VCaP (cell line): ENCODE data around the gene NUCKS1.

Source experiments
- H3K27ac ChIP-seq: fragments of 450-650 bp; 2 replicates; pipeline ENCODE4 v1.5.1; 2017
- CTCF ChIP-seq: fragments of 450-650 bp; conservative IDR thresholded peaks from 2 replicates; pipeline ENCODE4 v1.5.1; 2017; ENCODE audit warnings: mild to moderate bottlenecking, moderate library complexity

The NUCKS1 gene

GRCh38 chr1:205769641-205770365, 19.8 kb upstream of the NUCKS1 start:
- H3K27ac ChIP-seq, result no peak overlapping the region
- no peak for TF ChIP-seq CTCF

- TF ChIP-seq CTCF, result no peak
- H3K27ac ChIP-seq, result peak overlapping the region; percentile 19; the same call in 1 of the 2 replicates
These were observed 17.3 kb upstream of the NUCKS1 start for GRCh38 chr1:205767248-205767647.

GRCh38 chr1:205766570-205766969, 16.6 kb upstream of the NUCKS1 start:
- H3K27ac ChIP-seq, result peak overlapping the region; percentile 19; the same call in 1 of the 2 replicates
- no peak for TF ChIP-seq CTCF

GRCh38 chr1:205766038-205766437, 16.1 kb upstream of the NUCKS1 start:
- no peak overlapping the region for H3K27ac ChIP-seq
- TF ChIP-seq CTCF, result no peak

GRCh38 chr1:205764578-205764977, 14.6 kb upstream of the NUCKS1 start:
- no peak for TF ChIP-seq CTCF
- no peak overlapping the region for H3K27ac ChIP-seq

GRCh38 chr1:205763980-205764379, 14.0 kb upstream of the NUCKS1 start:
- TF ChIP-seq CTCF, result no peak
- no peak overlapping the region for H3K27ac ChIP-seq

GRCh38 chr1:205760606-205761005, 10.6 kb upstream of the NUCKS1 start:
- no peak for TF ChIP-seq CTCF
- H3K27ac ChIP-seq, result no peak overlapping the region
